HuH-7.5 (cell line): ENCODE measurements around the gene CERCAM.

Experiments
- DNase-seq: peaks from one replicate; pipeline ENCODE4 v3.0.0; 2011; ENCODE audit warnings: low spot score

The CERCAM gene

GRCh38 chr9:128456613-128457061, 36.0 kb downstream of the CERCAM start:
- peak; percentile 87 for DNase-seq

DNA sequence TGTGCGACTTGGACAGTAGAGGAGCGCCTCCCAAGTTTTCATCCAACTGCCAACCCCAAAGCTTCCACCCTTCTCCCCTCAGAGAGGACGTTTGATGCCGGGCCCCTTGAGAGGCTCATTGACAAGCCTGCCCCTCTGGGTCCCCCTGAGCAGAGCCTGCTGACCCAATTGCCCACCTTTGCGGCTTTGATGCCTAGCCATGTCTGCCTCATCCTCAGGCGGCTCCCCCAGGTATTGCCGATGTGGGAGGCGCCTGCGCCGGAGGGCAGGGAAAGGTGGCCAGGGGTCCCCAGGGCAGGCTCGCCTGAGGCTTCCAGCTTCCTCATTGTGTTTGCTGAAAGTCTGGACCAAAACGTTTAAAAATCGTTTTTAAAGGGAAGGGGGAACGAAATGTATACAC, 36.5 kb downstream of the CERCAM start:
- no peak for DNase-seq

GRCh38 chr9:128459011-128459410, 38.4 kb downstream of the CERCAM start:
- no peak for DNase-seq

DNA sequence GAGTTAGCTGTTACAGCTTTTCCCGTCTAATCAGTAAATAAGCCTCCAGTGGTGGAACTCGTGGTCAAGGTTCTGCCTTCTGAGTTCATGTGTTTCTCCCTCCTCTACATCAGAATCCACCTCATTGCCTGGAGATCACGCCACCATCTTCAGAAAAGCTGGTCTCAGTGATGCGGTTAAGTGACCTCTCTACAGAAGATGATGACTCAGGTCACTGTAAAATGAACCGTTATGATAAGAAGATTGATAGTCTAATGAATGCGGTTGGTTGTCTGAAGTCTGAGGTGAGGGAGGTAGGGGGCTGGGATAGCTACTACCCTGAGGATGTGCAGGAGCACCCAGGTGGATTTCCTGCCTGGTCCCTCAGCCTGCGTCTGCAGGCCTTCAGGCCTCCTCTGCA, 48.4 kb downstream of the CERCAM start:
- DNase-seq, result no peak

- DNase-seq, result no peak
These were observed 49.9 kb downstream of the CERCAM start for GRCh38 chr9:128470560-128470959.

DNA sequence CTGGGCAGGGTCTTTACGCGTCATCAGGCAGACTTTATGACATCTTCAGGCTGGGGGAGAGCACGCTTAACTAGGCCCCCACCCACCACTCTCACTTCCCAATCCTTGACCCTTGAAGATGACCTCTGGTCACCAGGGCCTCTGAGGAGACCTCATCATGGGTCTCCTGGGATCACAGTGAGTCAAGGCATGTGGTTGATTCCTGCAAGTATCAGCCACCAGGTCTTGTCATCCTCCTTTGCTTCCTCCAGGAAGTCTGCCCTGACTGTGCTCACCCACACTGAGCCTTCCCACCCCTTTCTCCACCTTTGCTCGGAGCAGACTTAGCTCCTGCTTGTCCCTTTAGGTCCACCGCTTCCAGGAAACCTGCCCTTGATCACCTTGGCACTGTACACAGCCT, 52.4 kb downstream of the CERCAM start:
- DNase-seq, result no peak

GRCh38 chr9:128475867-128476266, 55.2 kb downstream of the CERCAM start:
- no peak for DNase-seq

GRCh38 chr9:128479262-128479661, 58.6 kb downstream of the CERCAM start:
- no peak for DNase-seq

DNA sequence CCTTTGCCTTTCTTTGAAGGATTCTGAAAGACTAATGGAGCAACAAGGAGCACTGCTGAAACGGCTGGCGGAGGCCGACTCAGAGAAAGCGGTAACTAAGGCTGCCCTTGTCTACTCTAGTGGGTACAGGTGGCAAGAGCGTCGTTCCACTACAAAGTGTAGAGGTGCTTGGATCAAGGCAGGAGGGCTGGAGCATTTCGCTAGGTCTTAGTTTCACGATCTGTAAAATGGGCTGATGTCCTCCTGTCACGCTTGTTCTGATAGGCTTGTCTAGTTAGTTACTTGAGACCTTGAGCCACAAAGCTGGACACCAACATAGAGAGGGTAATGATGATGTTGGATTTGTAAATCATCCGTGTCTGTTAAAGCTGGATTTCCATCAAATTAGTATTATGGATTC, 60.9 kb downstream of the CERCAM start:
- no peak for DNase-seq

DNA sequence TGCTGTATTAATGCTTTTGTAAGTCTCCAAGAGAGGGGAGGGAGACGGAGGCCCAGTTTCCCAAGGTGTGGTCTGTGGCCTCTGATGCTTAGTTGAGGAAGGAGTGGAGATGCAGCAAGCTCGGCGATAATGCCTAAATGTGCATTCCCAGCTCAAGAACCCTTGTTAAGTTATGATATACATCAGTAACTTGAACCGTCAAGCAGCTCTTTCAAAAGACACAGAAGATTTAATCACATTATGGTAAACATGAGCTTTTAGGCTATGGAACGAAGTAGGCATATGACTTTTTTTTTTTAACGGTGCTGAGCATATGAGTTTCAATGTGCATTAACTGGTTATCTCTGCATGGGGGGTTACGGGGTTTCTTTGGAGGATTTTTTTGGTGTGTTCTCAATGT, 61.5 kb downstream of the CERCAM start:
- no peak for DNase-seq

- no peak for DNase-seq
These were observed 64.2 kb downstream of the CERCAM start for GRCh38 chr9:128484686-128485413.

GRCh38 chr9:128485414-128485855, 64.8 kb downstream of the CERCAM start:
- no peak for DNase-seq

DNA sequence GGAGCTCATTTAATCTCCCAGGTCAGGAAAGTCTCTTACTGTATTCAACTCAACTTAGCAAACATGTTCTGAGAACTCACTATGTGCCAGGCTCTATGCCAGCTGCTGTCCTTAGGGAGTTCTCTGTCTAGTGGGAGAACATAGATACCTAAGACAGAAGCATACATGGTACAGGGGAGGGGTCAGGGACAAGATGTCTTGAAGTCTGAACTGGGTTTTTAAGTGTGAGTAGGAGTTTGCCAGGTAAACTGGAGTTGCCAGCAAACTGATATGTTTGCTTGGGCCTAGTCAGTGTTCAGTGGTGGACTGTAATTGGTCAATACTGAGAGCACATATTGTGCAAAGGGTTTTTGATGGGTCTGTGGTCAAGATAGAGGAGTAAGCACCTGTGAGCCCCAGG, 65.5 kb downstream of the CERCAM start:
- no peak for DNase-seq
